GM23338 (cell line): Measurements from ENCODE around the gene RIMS1. TPM values are rescaled to one million over a fixed set of nuclear protein-coding genes. Genes with fewer than 3 reads are reported as not detected.
A peak's percentile ranks its signal among the peaks of the same experiment; 100 is the strongest.

Experiments
- ATAC-seq: fragments of 200-7000 bp; cut with Tn5 transposase; 3 replicates; pipeline ENCODE4 v1.9.1; 2020
- DNase-seq: peaks from one replicate; pipeline ENCODE4 v3.0.0-alpha.2; 2015; ENCODE audit warnings: low spot score
- H2AFZ ChIP-seq: fragments of 200-600 bp; sonication (generic); 2 replicates; pipeline ENCODE4 v1.8.0; 2016; ENCODE audit warnings: antibody characterized with exemption, mild to moderate bottlenecking, moderate library complexity
- H3F3A ChIP-seq: fragments of 200-600 bp; sonication (generic); replicated peaks from 2 replicates; pipeline ENCODE4 v1.8.0; 2017; ENCODE audit warnings: antibody characterized with exemption, mixed run types, low read depth
- H3K27ac ChIP-seq: fragments of 200-600 bp; sonication (generic); 2 replicates; pipeline ENCODE4 v1.6.1; 2016; ENCODE audit warnings: low read depth
- H3K27me3 ChIP-seq: fragments of 200-600 bp; sonication (generic); 2 replicates; pipeline ENCODE4 v1.8.0; 2016; ENCODE audit warnings: mild to moderate bottlenecking, mixed run types, moderate library complexity; ENCODE audit not compliant: insufficient read depth
- H3K36me3 ChIP-seq: fragments of 200-600 bp; sonication (generic); 2 replicates; pipeline ENCODE4 v1.8.0; 2016; ENCODE audit warnings: mild to moderate bottlenecking; ENCODE audit not compliant: insufficient read depth
- H3K4me1 ChIP-seq: fragments of 200-600 bp; sonication (generic); 2 replicates; pipeline ENCODE4 v1.8.0; 2016; ENCODE audit warnings: mild to moderate bottlenecking, moderate library complexity; ENCODE audit not compliant: insufficient read depth
- H3K4me2 ChIP-seq: fragments of 200-600 bp; sonication (generic); 2 replicates; pipeline ENCODE4 v1.7.1; 2017; ENCODE audit warnings: mixed run types
- H3K4me3 ChIP-seq: fragments of 200-600 bp; sonication (generic); 2 replicates; pipeline ENCODE4 v1.6.1; 2016; ENCODE audit warnings: mixed run types
- H3K79me2 ChIP-seq: fragments of 200-600 bp; sonication (generic); replicated peaks from 2 replicates; pipeline ENCODE4 v1.8.0; 2017; ENCODE audit warnings: mild to moderate bottlenecking; ENCODE audit not compliant: insufficient read depth
- H3K9me2 ChIP-seq: fragments of 200-600 bp; sonication (generic); 2 replicates; pipeline ENCODE4 v1.8.0; 2017; ENCODE audit not compliant: insufficient read depth
- H4K20me1 ChIP-seq: fragments of 200-600 bp; sonication (generic); replicated peaks from 2 replicates; pipeline ENCODE4 v1.8.0; 2017; ENCODE audit warnings: mild to moderate bottlenecking; ENCODE audit not compliant: insufficient read depth
- H3K27ac Mint-ChIP-seq: 2 replicates; pipeline ENCODE4 v1.8.0; 2020; ENCODE audit warnings: inconsistent platforms, mild to moderate bottlenecking, moderate library complexity, mixed read lengths
- H3K27me3 Mint-ChIP-seq: 3 replicates; pipeline ENCODE4 v1.8.0; 2022; ENCODE audit warnings: low read depth, mild to moderate bottlenecking, moderate library complexity, mixed read lengths, inconsistent platforms; ENCODE audit not compliant: insufficient read depth, poor library complexity
- H3K36me3 Mint-ChIP-seq: 3 replicates; pipeline ENCODE4 v1.8.0; 2021; ENCODE audit warnings: low read depth, mild to moderate bottlenecking, inconsistent platforms, moderate library complexity, mixed read lengths
- H3K4me1 Mint-ChIP-seq: 3 replicates; pipeline ENCODE4 v1.8.0; 2020; ENCODE audit warnings: mild to moderate bottlenecking, inconsistent platforms, mixed read lengths
- H3K4me3 Mint-ChIP-seq: 3 replicates; pipeline ENCODE4 v1.8.0; 2021; ENCODE audit warnings: moderate library complexity, mild to moderate bottlenecking, inconsistent platforms, mixed read lengths
- H3K9me3 Mint-ChIP-seq: 3 replicates; pipeline ENCODE4 v1.8.0; 2020; ENCODE audit warnings: moderate library complexity, mild to moderate bottlenecking, inconsistent platforms, mixed read lengths
- CTCF ChIP-seq, 2 experiments: fragments of 200-600 bp in 1 of 2; sonication (generic) in 1 of 2; conservative IDR thresholded peaks; 2 replicates each; pipeline versions ENCODE4 v1.5.1 to v1.6.1; 2016 to 2017; ENCODE audit warnings: antibody characterized with exemption in 2 of 2, low read depth in 2 of 2, mild to moderate bottlenecking in 2 of 2, moderate library complexity in 1 of 2
- ETS1 ChIP-seq: IDR thresholded peaks from 2 replicates; pipeline ENCODE4 v1.6.1; 2016; ENCODE audit warnings: antibody characterized with exemption
- EZH2 ChIP-seq: fragments of 200-600 bp; sonication (generic); IDR thresholded peaks from one replicate; pipeline ENCODE4 v1.8.0; 2017; ENCODE audit warnings: antibody characterized with exemption, mild to moderate bottlenecking, low read depth; ENCODE audit not compliant: unreplicated experiment
- EZH2phosphoT487 ChIP-seq: fragments of 200-600 bp; sonication (generic); IDR thresholded peaks from one replicate; pipeline ENCODE4 v1.8.1; 2018; ENCODE audit warnings: antibody characterized with exemption; ENCODE audit not compliant: unreplicated experiment
- JUNB ChIP-seq: IDR thresholded peaks from one replicate; pipeline ENCODE4 v1.6.1; 2016; ENCODE audit warnings: antibody characterized with exemption; ENCODE audit not compliant: unreplicated experiment
- NANOG ChIP-seq: IDR thresholded peaks from 2 replicates; pipeline ENCODE4 v1.6.1; 2016; ENCODE audit warnings: antibody characterized with exemption, borderline replicate concordance
- POLR2AphosphoS5 ChIP-seq: IDR thresholded peaks from 2 replicates; pipeline ENCODE4 v1.6.1; 2016; ENCODE audit warnings: antibody characterized with exemption, low read depth
- REST ChIP-seq: IDR thresholded peaks from one replicate; pipeline ENCODE4 v1.6.1; 2018; ENCODE audit warnings: antibody characterized with exemption; ENCODE audit not compliant: unreplicated experiment
- STAT1 ChIP-seq: IDR thresholded peaks from one replicate; pipeline ENCODE4 v1.6.1; 2016; ENCODE audit warnings: antibody characterized with exemption; ENCODE audit not compliant: unreplicated experiment
- ZNF114 ChIP-seq: fragments of 250-450 bp; sonication (Bioruptor Pico); IDR thresholded peaks from 2 replicates; pipeline ENCODE4 v1.5.0; 2020; ENCODE audit warnings: mild to moderate bottlenecking, moderate library complexity
- ZNF331 ChIP-seq: fragments of 250-450 bp; sonication (Bioruptor Pico); IDR thresholded peaks from 2 replicates; pipeline ENCODE4 v1.5.0; 2020; ENCODE audit warnings: low read depth, mild to moderate bottlenecking, moderate library complexity
- polyA plus RNA-seq: library from polyadenylated mRNA; unstranded; fragments of >200 nt; fragmentation: Nextera tagmentation; extraction: Ambion mirVana; gene quantifications from 2 replicates; pipeline ENCODE4 v1.2.1, GENCODE V29; 2016
- total RNA-seq: library from RNA; depleted of rRNA; stranded (reverse); fragments of >200 nt; shearing (Covaris generic); gene quantifications from 2 replicates; pipeline ENCODE4 v1.2.3, GENCODE V29; 2014

RIMS1 gene
- total and polyA plus RNA-seq, 2 experiments from 2014 or later = 0.89 to 4.0 TPM

DNA sequence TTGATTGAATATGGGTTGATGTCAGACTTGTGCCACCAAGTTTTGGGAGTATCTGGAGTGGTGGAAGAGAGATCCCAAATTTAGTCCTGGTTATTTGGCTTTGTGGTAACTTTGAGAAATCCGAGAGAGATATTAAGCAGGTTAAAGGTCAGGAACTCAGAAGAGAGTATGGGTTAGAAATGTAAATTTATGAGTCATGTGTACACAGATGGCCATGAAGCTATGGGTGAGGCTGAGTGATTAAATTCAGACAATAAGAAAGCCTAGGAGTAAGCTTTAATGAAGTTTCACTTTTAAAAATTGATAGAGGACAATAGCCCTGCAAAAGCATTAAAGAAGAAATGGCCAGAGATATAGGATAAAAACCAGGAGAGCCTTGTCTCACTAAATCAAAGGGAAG lies 14.3 kb downstream of the RIMS1 start (continued):
- TF ChIP-seq REST (no peak), JUNB (no peak)

GRCh38 chr6:71902261-71902660 lies 15.9 kb downstream of the RIMS1 start:
- peak; percentile 34; the same call in 1 of the 3 replicates for ATAC-seq
- H3K9me2 ChIP-seq = peaks cover 8% of the 10 kb centered on the region
- no peak for DNase-seq
- H3K79me2 ChIP-seq = no peaks in the 10 kb centered on the region
- no peak overlapping the region for H3K4me3 Mint-ChIP-seq
- H3K27me3 Mint-ChIP-seq = no peaks in the 10 kb centered on the region
- peaks cover 4% of the 10 kb centered on the region; the same call in 1 of the 3 replicates for H3K9me3 Mint-ChIP-seq
- H3F3A ChIP-seq = no peaks in the 10 kb centered on the region
- H3K4me2 ChIP-seq = no peak overlapping the region
- H3K27me3 ChIP-seq = no peaks in the 10 kb centered on the region
- no peak overlapping the region for H2AFZ ChIP-seq
- no peaks in the 10 kb centered on the region for H3K36me3 Mint-ChIP-seq
- H4K20me1 ChIP-seq = no peaks in the 10 kb centered on the region
- H3K27ac ChIP-seq = peak overlapping the region; percentile 11; the same call in 1 of the 2 replicates
- no peaks in the 10 kb centered on the region for H3K36me3 ChIP-seq
- no peak for TF ChIP-seq STAT1
- TF ChIP-seq NANOG = no peak
- TF ChIP-seq ZNF114 (CRISPR knock-in tag) = no peak
- no peak for TF ChIP-seq CTCF (conservative IDR thresholded peaks at IDR 0.05; ENCODE audit: low read depth in 2 of 2)
- no peak for TF ChIP-seq ETS1
- no peak overlapping the region for H3K4me3 ChIP-seq
- H3K4me1 ChIP-seq = no peaks in the 10 kb centered on the region
- 0 out of 3 replicates have a peak, but pooled peaks cover 4% of the 10 kb centered on the region for H3K4me1 Mint-ChIP-seq
- H3K27ac Mint-ChIP-seq = no peak overlapping the region

DNA sequence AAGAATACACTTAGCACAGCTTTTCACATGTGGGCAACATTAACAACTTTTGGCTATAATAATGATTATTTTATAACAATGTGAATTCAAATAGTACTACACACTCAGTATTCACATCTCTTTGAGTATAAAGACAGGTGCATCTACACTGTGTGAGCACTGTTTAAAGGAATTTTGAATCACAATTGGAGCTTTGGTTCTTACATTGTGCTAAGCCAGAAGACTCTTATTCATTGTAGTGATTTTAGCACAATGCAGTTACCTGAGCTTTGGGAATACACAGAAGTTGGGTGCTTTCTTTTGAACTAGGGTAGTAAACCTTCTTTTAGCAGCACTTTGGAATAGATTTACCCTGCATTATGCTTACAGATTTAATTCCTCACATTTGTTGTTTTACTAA lies 20.5 kb downstream of the RIMS1 start:
- H3K36me3 Mint-ChIP-seq = no peaks in the 10 kb centered on the region
- H3K27me3 Mint-ChIP-seq = no peaks in the 10 kb centered on the region
- H4K20me1 ChIP-seq = no peaks in the 10 kb centered on the region
- DNase-seq (peak; percentile 40), ATAC-seq (peak; percentile 75)
- H3K4me3 Mint-ChIP-seq = no peak overlapping the region
- no peaks in the 10 kb centered on the region for H3K79me2 ChIP-seq
- peaks cover 8% of the 10 kb centered on the region for H3K9me2 ChIP-seq
- H3K4me1 ChIP-seq = no peaks in the 10 kb centered on the region
- peaks cover 4% of the 10 kb centered on the region; the same call in 1 of the 3 replicates for H3K9me3 Mint-ChIP-seq
- H3K4me1 Mint-ChIP-seq = 0 out of 3 replicates have a peak, but pooled peaks cover 4% of the 10 kb centered on the region
- no peak overlapping the region for H3K4me3 ChIP-seq
- no peaks in the 10 kb centered on the region for H3K27me3 ChIP-seq
- no peaks in the 10 kb centered on the region for H3F3A ChIP-seq
- H3K27ac ChIP-seq = no peak overlapping the region
- no peak overlapping the region for H3K27ac Mint-ChIP-seq
- no peaks in the 10 kb centered on the region for H3K36me3 ChIP-seq
- no peak overlapping the region for H3K4me2 ChIP-seq
- no peak overlapping the region for H2AFZ ChIP-seq
- TF ChIP-seq NANOG (no peak), ZNF114 (CRISPR knock-in tag) (no peak), JUNB (no peak), ZNF331 (CRISPR knock-in tag) (no peak), CTCF (conservative IDR thresholded peaks at IDR 0.05; ENCODE audit: low read depth in 2 of 2) (no peak), STAT1 (no peak), POLR2AphosphoS5 (no peak), EZH2 (no peak), EZH2phosphoT487 (no peak)
